H1 (cell line): ENCODE measurements around the gene ABHD17B. TPM values are rescaled to one million over a fixed set of nuclear protein-coding genes. Genes with fewer than 3 reads are reported as not detected.

Source experiments
- CTCF ChIA-PET: fragments of 300-600 bp; sonication (Branson Sonifier 250); formaldehyde crosslinking; loops from one replicate; lab custom pipeline; 2021; ENCODE audit not compliant: partially characterized antibody; lab: Charles Lee
- POLR2A ChIA-PET: fragments of 300-600 bp; sonication (Branson Sonifier 250); formaldehyde crosslinking; loops from one replicate; lab custom pipeline; 2021; ENCODE audit warnings: inconsistent platforms; ENCODE audit not compliant: partially characterized antibody; lab: Charles Lee
- DNase-seq, 2 experiments: peaks; one replicate each; pipeline versions ENCODE4 v3.0.0 to v3.0.0-alpha.2; 2010 to 2022; ENCODE audit warnings: low spot score in 2 of 2, low read depth in 1 of 2, mixed read lengths in 1 of 2
- FAIRE-seq: peaks from 2 replicates; lab custom pipeline; 2011; peaks lifted over from hg19 to GRCh38; lab: Jason Lieb, UNC
- H2AFZ ChIP-seq: 2 replicates; pipeline ENCODE4 v1.8.1; 2012; ENCODE audit warnings: low read length, inconsistent platforms
- H2AK5ac ChIP-seq: 2 replicates; pipeline ENCODE4 v1.6.1; 2013; ENCODE audit warnings: low read depth, low read length
- H2BK120ac ChIP-seq: replicated peaks from 2 replicates; pipeline ENCODE3; 2013; ENCODE audit warnings: low read depth, low read length, inconsistent platforms
- H2BK12ac ChIP-seq: 2 replicates; pipeline ENCODE4 v1.6.1; 2013; ENCODE audit warnings: low read depth, low read length
- H2BK15ac ChIP-seq: 2 replicates; pipeline ENCODE4 v1.6.1; 2013; ENCODE audit warnings: low read length
- H2BK20ac ChIP-seq: 2 replicates; pipeline ENCODE4 v1.6.1; 2013; ENCODE audit warnings: low read length
- H2BK5ac ChIP-seq: 2 replicates; pipeline ENCODE4 v1.6.1; 2013; ENCODE audit warnings: low read depth, low read length
- H3K14ac ChIP-seq: 2 replicates; pipeline ENCODE4 v1.6.1; 2013; ENCODE audit warnings: inconsistent platforms; ENCODE audit not compliant: insufficient read length
- H3K18ac ChIP-seq: 2 replicates; pipeline ENCODE4 v1.6.1; 2013; ENCODE audit warnings: low read length; ENCODE audit errors: extremely low read depth
- H3K23ac ChIP-seq: 2 replicates; pipeline ENCODE4 v1.6.1; 2013; ENCODE audit warnings: inconsistent platforms; ENCODE audit not compliant: insufficient read length
- H3K23me2 ChIP-seq: 2 replicates; pipeline ENCODE4 v1.6.1; 2013; ENCODE audit warnings: low read depth, low read length
- H3K27ac ChIP-seq: 2 replicates; pipeline ENCODE4 v1.6.1; 2011; ENCODE audit warnings: low read depth, low read length, inconsistent platforms
- H3K27me3 ChIP-seq, 4 experiments: replicated peaks in 1 of 4; 1 replicate in 1 of 4; 2 replicates in 3 of 4; pipeline versions ENCODE4 v1.6.1 to v1.8.1; 2011 to 2013; ENCODE audit warnings: low read length in 3 of 4, mild to moderate bottlenecking in 3 of 4, inconsistent platforms in 2 of 4, mixed read lengths in 2 of 4, moderate library complexity in 1 of 4; ENCODE audit not compliant: control insufficient read depth in 3 of 4, insufficient read depth in 3 of 4; ENCODE audit errors: extremely low read depth in 1 of 4
- H3K36me3 ChIP-seq, 4 experiments: 2 replicates each; pipeline versions ENCODE4 v1.6.1 to v1.8.1; 2011 to 2013; ENCODE audit warnings: mild to moderate bottlenecking in 4 of 4, low read length in 3 of 4, moderate library complexity in 2 of 4, control low read depth in 1 of 4, inconsistent platforms in 1 of 4; ENCODE audit not compliant: insufficient read depth in 4 of 4, control insufficient read depth in 2 of 4
- H3K4ac ChIP-seq: replicated peaks from 2 replicates; pipeline ENCODE3; 2013; ENCODE audit warnings: low read length, low read depth, mixed read lengths, inconsistent platforms; ENCODE audit not compliant: insufficient read length
- H3K4me1 ChIP-seq, 4 experiments: replicated peaks in 1 of 4; 1 replicate in 1 of 4; 2 replicates in 3 of 4; pipeline versions ENCODE4 v1.6.1 to v1.8.1; 2011 to 2013; ENCODE audit warnings: low read length in 3 of 4, inconsistent platforms in 2 of 4, mixed read lengths in 1 of 4; ENCODE audit not compliant: insufficient read depth in 4 of 4, control insufficient read depth in 3 of 4
- H3K4me2 ChIP-seq, 2 experiments: 2 replicates each; pipeline versions ENCODE4 v1.6.1 to v1.8.1; 2011 to 2013; ENCODE audit warnings: low read depth in 2 of 2, low read length in 2 of 2, control low read depth in 1 of 2, inconsistent platforms in 1 of 2, mild to moderate bottlenecking in 1 of 2; ENCODE audit not compliant: insufficient read depth in 1 of 2
- H3K4me3 ChIP-seq, 4 experiments: fragments of 200-600, 300-600 bp in 1 of 4; sonication (generic), shearing (Covaris generic), sonication (Bioruptor Twin) in 1 of 4; 2 replicates each; pipeline versions ENCODE4 v1.5.1 to v1.8.1; 2011 to 2016; ENCODE audit warnings: low read length in 4 of 4, low read depth in 3 of 4, control low read depth in 2 of 4, inconsistent platforms in 2 of 4, mild to moderate bottlenecking in 2 of 4, mixed read lengths in 1 of 4, moderate library complexity in 1 of 4; ENCODE audit not compliant: insufficient read depth in 2 of 4; ENCODE audit errors: extremely low read depth in 1 of 4
- H3K56ac ChIP-seq: replicated peaks from 2 replicates; pipeline ENCODE3; 2013; ENCODE audit warnings: low read depth, mild to moderate bottlenecking, mixed read lengths, low read length, inconsistent platforms; ENCODE audit not compliant: insufficient read length
- H3K79me1 ChIP-seq: 2 replicates; pipeline ENCODE4 v1.6.1; 2013; ENCODE audit warnings: low read depth, low read length, control low read depth
- H3K79me2 ChIP-seq, 2 experiments: 2 replicates each; pipeline versions ENCODE4 v1.6.1 to v1.8.1; 2012 to 2013; ENCODE audit warnings: low read length in 2 of 2, mild to moderate bottlenecking in 2 of 2, inconsistent platforms in 1 of 2; ENCODE audit not compliant: insufficient read depth in 2 of 2, control insufficient read depth in 1 of 2
- H3K9ac ChIP-seq, 4 experiments: replicated peaks in 1 of 4; 1 replicate in 1 of 4; 2 replicates in 3 of 4; pipeline versions ENCODE4 v1.6.1 to v1.8.1; 2011 to 2013; ENCODE audit warnings: low read depth in 3 of 4, low read length in 3 of 4, control low read depth in 2 of 4, mild to moderate bottlenecking in 2 of 4, moderate library complexity in 2 of 4, inconsistent platforms in 1 of 4; ENCODE audit errors: extremely low read depth in 1 of 4
- H3K9me3 ChIP-seq, 2 experiments: 2 replicates each; pipeline versions ENCODE4 v1.6.1 to v1.8.1; 2012 to 2013; ENCODE audit warnings: mild to moderate bottlenecking in 2 of 2, moderate library complexity in 2 of 2, control low read depth in 1 of 2, inconsistent platforms in 1 of 2, low read depth in 1 of 2, low read length in 1 of 2, mixed read lengths in 1 of 2; ENCODE audit not compliant: insufficient read depth in 2 of 2
- H4K20me1 ChIP-seq, 2 experiments: replicated peaks in 1 of 2; 2 replicates each; pipeline versions ENCODE3 to v1.8.1; 2011 to 2013; ENCODE audit warnings: inconsistent platforms in 2 of 2, low read length in 2 of 2, mild to moderate bottlenecking in 1 of 2; ENCODE audit not compliant: insufficient read depth in 2 of 2, control insufficient read depth in 1 of 2
- H4K5ac ChIP-seq: 2 replicates; pipeline ENCODE4 v1.6.1; 2013; ENCODE audit warnings: low read length, low read depth, mixed read lengths, inconsistent platforms; ENCODE audit not compliant: insufficient read length
- H4K8ac ChIP-seq: 2 replicates; pipeline ENCODE4 v1.8.0; 2013; ENCODE audit warnings: mild to moderate bottlenecking, moderate library complexity, low read length, inconsistent platforms; ENCODE audit not compliant: insufficient read depth; ENCODE audit errors: extremely low read depth
- H4K91ac ChIP-seq: replicated peaks from 2 replicates; pipeline ENCODE3; 2013; ENCODE audit warnings: low read length, mixed read lengths, inconsistent platforms; ENCODE audit not compliant: insufficient read length
- ATF3 ChIP-seq: IDR thresholded peaks from 2 replicates; pipeline ENCODE4 v1.6.1; 2011; ENCODE audit warnings: low read depth, mild to moderate bottlenecking, low read length; ENCODE audit not compliant: insufficient read depth
- GTF2F1 ChIP-seq: IDR thresholded peaks from 2 replicates; pipeline ENCODE4 v1.6.1; 2012; ENCODE audit warnings: low read depth, low read length, improper control_type of control experiment, borderline replicate concordance
- RBBP5 ChIP-seq: IDR thresholded peaks from 2 replicates; pipeline ENCODE4 v1.7.1; 2012; ENCODE audit warnings: low read depth, mild to moderate bottlenecking, inconsistent platforms, low read length, moderate library complexity, borderline replicate concordance
- SUZ12 ChIP-seq: fragments of 200-600 bp; sonication (generic); IDR thresholded peaks from 2 replicates; pipeline ENCODE4 v1.6.1; 2012; ENCODE audit warnings: mild to moderate bottlenecking, inconsistent platforms, low read length, moderate library complexity, mixed read lengths
- WGBS, 2 experiments: shearing (Covaris generic) in 1 of 2; methylation state at CpG; one replicate each; pipeline versions ENCODE4 v1.1.6 to v1.1.7; 2013 to 2015; ENCODE audit warnings: low lambda C conversion rate in 2 of 2, mixed read lengths in 2 of 2, inconsistent platforms in 1 of 2, low coverage in 1 of 2, missing lambda C conversion rate in 1 of 2; ENCODE audit not compliant: insufficient replicate concordance in 2 of 2, insufficient coverage in 1 of 2, insufficient read length in 1 of 2; ENCODE audit errors: extremely low coverage in 1 of 2, missing lambda C conversion rate in 1 of 2; 5-methylcytosine and 5-hydroxymethylcytosine counted together
- polyA plus RNA-seq, 7 experiments: library from polyadenylated mRNA; depleted of rRNA in 3 of 7; stranded (reverse) in 5 of 7; unstranded in 2 of 7; fragments of >200 nt in 5 of 7; fragments of 200-250 nt in 2 of 7; gene quantifications; 1 replicate in 5 of 7; 2 replicates in 1 of 7; 4 replicates in 1 of 7; pipeline versions ENCODE4 v1.2.1 to v1.2.3, GENCODE V29; 2011 to 2013; ENCODE audit warnings: missing spikeins in 2 of 7, mixed read lengths in 2 of 7
- total RNA-seq: library from RNA; stranded (reverse); fragmentation: NEBNext Ultra II Directional; extraction: Animal tissue kit (Norgen Biotek cat#: 25700); gene quantifications from 2 replicates; pipeline ENCODE4 v1.2.1, GENCODE V29; 2021

The ABHD17B gene
- total and polyA plus RNA-seq, 2 of the 8 experiments (the other 6 are each of a cell fraction or from before 2014, with no cell fraction given) = 37.2 to 60.8 TPM

GRCh38 chr9:71941998-71942567 is 31.1 kb upstream of the ABHD17B start:
- CTCF ChIA-PET = no interaction called here
- Histone ChIP-seq H3K79me2 (peaks cover 0 to 70% of the 10 kb centered on the region in 2 experiments; a peak in 2 of 4 replicates), H3K18ac (no peak overlapping the region)
- TF ChIP-seq SUZ12 (no peak), RBBP5 (no peak), ATF3 (no peak), GTF2F1 (no peak)

More at GRCh38 chr9:71941998-71942567, 31.1 kb upstream of the ABHD17B start:
- H3K27me3 ChIP-seq = no peaks in the 10 kb centered on the region
- H3K4me1 ChIP-seq = peaks cover 0 to 13% (median 2%) of the 10 kb centered on the region in 4 experiments; a peak in 3 of 7 replicates
- H3K56ac ChIP-seq = no peak overlapping the region
- H3K9ac ChIP-seq = no peak overlapping the region
- no peak overlapping the region for H2AFZ ChIP-seq
- no peak overlapping the region for H2BK12ac ChIP-seq
- H3K14ac ChIP-seq = no peak overlapping the region
- H2BK15ac ChIP-seq = no peak overlapping the region
- no peaks in the 10 kb centered on the region for H3K79me1 ChIP-seq
- H3K4me2 ChIP-seq = no peak overlapping the region
- no peak overlapping the region for H4K91ac ChIP-seq
- H3K4me3 ChIP-seq = no peak overlapping the region
- no peak overlapping the region for H4K8ac ChIP-seq
- WGBS, 2 experiments = 98% methylated on average over 2 of the region's 2 CpGs; no CpG with 5 or more reads in 1 of the 2 experiments
- no peaks in the 10 kb centered on the region for H3K36me3 ChIP-seq
- no peaks in the 10 kb centered on the region for H3K9me3 ChIP-seq
- no peak overlapping the region for H3K27ac ChIP-seq
- no peak overlapping the region for H2BK20ac ChIP-seq
- H2BK120ac ChIP-seq = no peak overlapping the region
- POLR2A ChIA-PET = interaction anchor here (1.0 kb wide), 1 partner anchor 43 kb away, joined by 6 read pairs; no protein-coding TSS in a partner anchor
- H2AK5ac ChIP-seq = no peak overlapping the region
- H2BK5ac ChIP-seq = no peak overlapping the region
- no peaks in the 10 kb centered on the region for H4K20me1 ChIP-seq
- H4K5ac ChIP-seq = no peak overlapping the region
- H3K23ac ChIP-seq = no peak overlapping the region
- DNase-seq (no peak), FAIRE-seq (peak; percentile 52)
- no peak overlapping the region for H3K4ac ChIP-seq
- H3K23me2 ChIP-seq = no peaks in the 10 kb centered on the region
